Dendritic cell treated with granulocyte-macrophage colony-stimulating factor and Interleukin-4, amounts not matched to agents 40 ng/mL and 50 ng/mL, for 4 days (primary cell): ENCODE data around the gene ENTPD6.
"Not testable (repeated sequence)": the region's sequence is repeated elsewhere in the genome, so short reads cannot be mapped to it uniquely, and the experiment has no call there.

Experiments
- H3K27ac Mint-ChIP-seq: one replicate; pipeline ENCODE4 v1.8.0; 2022; ENCODE audit warnings: mild to moderate bottlenecking, mixed read lengths
- H3K27me3 Mint-ChIP-seq: one replicate; pipeline ENCODE4 v1.8.0; 2022; ENCODE audit warnings: mild to moderate bottlenecking, mixed read lengths
- H3K36me3 Mint-ChIP-seq: one replicate; pipeline ENCODE4 v1.8.0; 2022; ENCODE audit warnings: low read depth, mixed read lengths
- H3K4me1 Mint-ChIP-seq: one replicate; pipeline ENCODE4 v1.8.0; 2022; ENCODE audit warnings: low read depth, mixed read lengths
- H3K4me3 Mint-ChIP-seq: one replicate; pipeline ENCODE4 v1.8.0; 2022; ENCODE audit warnings: mild to moderate bottlenecking, moderate library complexity, mixed read lengths
- H3K9me3 Mint-ChIP-seq: one replicate; pipeline ENCODE4 v1.8.0; 2022; ENCODE audit warnings: mixed read lengths
- intact Hi-C: fragments of 100-400 bp; cut with micrococcal nuclease; formaldehyde crosslinking; loops from one replicate; pipeline ENCODE4 v1.15.0; 2022

Gene ENTPD6

GRCh38 chr20:25176184-25176583, 19.3 kb upstream of the ENTPD6 start:
- no peak overlapping the region for H3K4me3 Mint-ChIP-seq
- intact Hi-C loops: loop anchor here (10.0 kb wide), 1 partner anchor 101 kb away; no protein-coding TSS in a partner anchor

GRCh38 chr20:25177890-25178321, 17.6 kb upstream of the ENTPD6 start:
- intact Hi-C loops: loop anchor here (2.0 to 10.0 kb wide), 2 partner anchors 103 to 183 kb away; no protein-coding TSS in a partner anchor

More at GRCh38 chr20:25176184-25176583, 19.3 kb upstream of the ENTPD6 start:
- H3K9me3 Mint-ChIP-seq: no peaks in the 10 kb centered on the region
- H3K4me1 Mint-ChIP-seq: no peaks in the 10 kb centered on the region
- no peak overlapping the region for H3K27ac Mint-ChIP-seq
- H3K27me3 Mint-ChIP-seq: peaks cover 6% of the 10 kb centered on the region
- no peaks in the 10 kb centered on the region for H3K36me3 Mint-ChIP-seq

GRCh38 chr20:25178563-25179438, 16.7 kb upstream of the ENTPD6 start:
- Mint-ChIP-seq H3K27ac (no peak overlapping the region), H3K27me3 (peaks cover 7% of the 10 kb centered on the region), H3K9me3 (peaks cover 8% of the 10 kb centered on the region), H3K4me3 (no peak overlapping the region), H3K4me1 (no peaks in the 10 kb centered on the region), H3K36me3 (no peaks in the 10 kb centered on the region)
- intact Hi-C loops: loop anchor here (2.0 to 10.0 kb wide), 2 partner anchors 104 to 184 kb away; no protein-coding TSS in a partner anchor

More at GRCh38 chr20:25177890-25178321, 17.6 kb upstream of the ENTPD6 start:
- Mint-ChIP-seq H3K27me3 (peaks cover 6% of the 10 kb centered on the region), H3K9me3 (no peaks in the 10 kb centered on the region), H3K36me3 (no peaks in the 10 kb centered on the region), H3K4me1 (no peaks in the 10 kb centered on the region), H3K27ac (no peak overlapping the region), H3K4me3 (no peak overlapping the region)

GRCh38 chr20:25179439-25180089, 15.9 kb upstream of the ENTPD6 start:
- H3K36me3 Mint-ChIP-seq: no peaks in the 10 kb centered on the region

GRCh38 chr20:25184391-25184790, 11.1 kb upstream of the ENTPD6 start:
- H3K36me3 Mint-ChIP-seq, intact Hi-C loops: not testable (repeated sequence)
- peaks cover 27% of the 10 kb centered on the region for H3K27me3 Mint-ChIP-seq

More at GRCh38 chr20:25179439-25180089, 15.9 kb upstream of the ENTPD6 start:
- intact Hi-C loops: loop anchor here (2.0 to 10.0 kb wide), 2 partner anchors 105 to 185 kb away; no protein-coding TSS in a partner anchor
- H3K4me3 Mint-ChIP-seq: no peak overlapping the region
- H3K4me1 Mint-ChIP-seq: no peaks in the 10 kb centered on the region
- H3K9me3 Mint-ChIP-seq: peaks cover 15% of the 10 kb centered on the region
- H3K27me3 Mint-ChIP-seq: peaks cover 11% of the 10 kb centered on the region
- H3K27ac Mint-ChIP-seq: no peak overlapping the region

GRCh38 chr20:25187220-25187619, 8.3 kb upstream of the ENTPD6 start:
- Mint-ChIP-seq H3K4me1 (no peaks in the 10 kb centered on the region), H3K36me3 (no peaks in the 10 kb centered on the region), H3K27ac (no peak overlapping the region), H3K27me3 (peaks cover 41% of the 10 kb centered on the region), H3K4me3 (no peak overlapping the region), H3K9me3 (peaks cover 29% of the 10 kb centered on the region)
- intact Hi-C loops: no loop called here

More at GRCh38 chr20:25184391-25184790, 11.1 kb upstream of the ENTPD6 start:
- H3K9me3 Mint-ChIP-seq: peaks cover 29% of the 10 kb centered on the region
- H3K4me3 Mint-ChIP-seq, H3K27ac Mint-ChIP-seq, H3K4me1 Mint-ChIP-seq: not testable (repeated sequence)

- intact Hi-C loops: no loop called here
- peaks cover 38% of the 10 kb centered on the region for H3K27me3 Mint-ChIP-seq
- no peaks in the 10 kb centered on the region for H3K36me3 Mint-ChIP-seq
- peaks cover 29% of the 10 kb centered on the region for H3K9me3 Mint-ChIP-seq
- no peaks in the 10 kb centered on the region for H3K4me1 Mint-ChIP-seq
- H3K4me3 Mint-ChIP-seq: no peak overlapping the region
- H3K27ac Mint-ChIP-seq: no peak overlapping the region
Measured at GRCh38 chr20:25187635-25188034, 7.9 kb upstream of the ENTPD6 start.

- no peaks in the 10 kb centered on the region for H3K36me3 Mint-ChIP-seq
- H3K4me1 Mint-ChIP-seq: no peaks in the 10 kb centered on the region
- no peak overlapping the region for H3K4me3 Mint-ChIP-seq
- no peak overlapping the region for H3K27ac Mint-ChIP-seq
- H3K27me3 Mint-ChIP-seq: peaks cover 38% of the 10 kb centered on the region
- intact Hi-C loops: no loop called here
- H3K9me3 Mint-ChIP-seq: peaks cover 27% of the 10 kb centered on the region
Measured at GRCh38 chr20:25188218-25188617, 7.3 kb upstream of the ENTPD6 start.

GRCh38 chr20:25191051-25191450, 4.5 kb upstream of the ENTPD6 start:
- intact Hi-C loops: no loop called here

GRCh38 chr20:25191689-25192088, 3.8 kb upstream of the ENTPD6 start:
- no peak overlapping the region for H3K4me3 Mint-ChIP-seq
- peaks cover 9% of the 10 kb centered on the region for H3K36me3 Mint-ChIP-seq
- H3K27me3 Mint-ChIP-seq: peaks cover 18% of the 10 kb centered on the region
- H3K4me1 Mint-ChIP-seq: peaks cover 8% of the 10 kb centered on the region
- no peaks in the 10 kb centered on the region for H3K9me3 Mint-ChIP-seq
- intact Hi-C loops: no loop called here
- H3K27ac Mint-ChIP-seq: no peak overlapping the region

More at GRCh38 chr20:25191051-25191450, 4.5 kb upstream of the ENTPD6 start:
- H3K36me3 Mint-ChIP-seq: peaks cover 2% of the 10 kb centered on the region
- H3K4me1 Mint-ChIP-seq: peaks cover 1% of the 10 kb centered on the region
- no peak overlapping the region for H3K4me3 Mint-ChIP-seq
- H3K27me3 Mint-ChIP-seq: peaks cover 20% of the 10 kb centered on the region
- H3K27ac Mint-ChIP-seq: no peak overlapping the region
- H3K9me3 Mint-ChIP-seq: no peaks in the 10 kb centered on the region

- intact Hi-C loops: no loop called here
- Mint-ChIP-seq H3K4me3 (no peak overlapping the region), H3K4me1 (peaks cover 26% of the 10 kb centered on the region), H3K9me3 (no peaks in the 10 kb centered on the region), H3K27ac (no peak overlapping the region), H3K36me3 (peaks cover 26% of the 10 kb centered on the region), H3K27me3 (peaks cover 16% of the 10 kb centered on the region)
Measured at GRCh38 chr20:25193843-25194242, 1.7 kb upstream of the ENTPD6 start.

GRCh38 chr20:25194333-25194972, 1.1 kb upstream of the ENTPD6 start:
- H3K27ac Mint-ChIP-seq: peak overlapping the region; percentile 75
- H3K9me3 Mint-ChIP-seq: no peaks in the 10 kb centered on the region
- H3K27me3 Mint-ChIP-seq: peaks cover 16% of the 10 kb centered on the region
- intact Hi-C loops: no loop called here
- peaks cover 32% of the 10 kb centered on the region for H3K4me1 Mint-ChIP-seq
- H3K36me3 Mint-ChIP-seq: peaks cover 32% of the 10 kb centered on the region
- H3K4me3 Mint-ChIP-seq: peak overlapping the region; percentile 97

- H3K27me3 Mint-ChIP-seq: peaks cover 6% of the 10 kb centered on the region
Measured at GRCh38 chr20:25195962-25196785, 662 bp downstream of the ENTPD6 start.

More at GRCh38 chr20:25195962-25196785, 662 bp downstream of the ENTPD6 start:
- Mint-ChIP-seq H3K36me3 (peaks cover 44% of the 10 kb centered on the region), H3K4me3 (peak overlapping the region; percentile 97), H3K27ac (peak overlapping the region; percentile 75), H3K9me3 (no peaks in the 10 kb centered on the region), H3K4me1 (peaks cover 49% of the 10 kb centered on the region)
- intact Hi-C loops: loop anchor here (1.0 to 5.0 kb wide), 2 partner anchors 52 to 204 kb away; partner anchors contain the start of genes APMAP and PYGB
